ENCODE results near the gene SHC4.

DNA sequence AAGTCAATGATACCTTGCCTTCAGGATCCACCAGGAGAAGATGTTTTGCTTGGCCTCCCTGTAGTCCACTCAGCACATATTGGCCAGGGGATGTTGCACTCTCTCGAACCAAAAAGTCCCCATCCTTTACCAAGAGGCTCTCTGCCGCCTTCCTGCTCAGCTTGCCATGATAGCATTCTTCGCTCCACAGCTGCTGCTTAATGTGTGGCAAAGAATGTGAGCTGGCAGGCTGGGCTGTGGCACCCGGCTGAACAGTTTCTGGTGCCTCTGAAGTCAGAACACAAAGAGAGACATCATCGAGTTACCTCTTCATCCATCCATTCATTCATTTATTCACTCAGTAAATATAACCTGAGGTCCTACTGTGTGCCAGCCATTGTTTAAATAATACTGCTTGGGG is 129.0 kb downstream of the SHC4 start:
- TF ChIP-seq, protein P1, sequence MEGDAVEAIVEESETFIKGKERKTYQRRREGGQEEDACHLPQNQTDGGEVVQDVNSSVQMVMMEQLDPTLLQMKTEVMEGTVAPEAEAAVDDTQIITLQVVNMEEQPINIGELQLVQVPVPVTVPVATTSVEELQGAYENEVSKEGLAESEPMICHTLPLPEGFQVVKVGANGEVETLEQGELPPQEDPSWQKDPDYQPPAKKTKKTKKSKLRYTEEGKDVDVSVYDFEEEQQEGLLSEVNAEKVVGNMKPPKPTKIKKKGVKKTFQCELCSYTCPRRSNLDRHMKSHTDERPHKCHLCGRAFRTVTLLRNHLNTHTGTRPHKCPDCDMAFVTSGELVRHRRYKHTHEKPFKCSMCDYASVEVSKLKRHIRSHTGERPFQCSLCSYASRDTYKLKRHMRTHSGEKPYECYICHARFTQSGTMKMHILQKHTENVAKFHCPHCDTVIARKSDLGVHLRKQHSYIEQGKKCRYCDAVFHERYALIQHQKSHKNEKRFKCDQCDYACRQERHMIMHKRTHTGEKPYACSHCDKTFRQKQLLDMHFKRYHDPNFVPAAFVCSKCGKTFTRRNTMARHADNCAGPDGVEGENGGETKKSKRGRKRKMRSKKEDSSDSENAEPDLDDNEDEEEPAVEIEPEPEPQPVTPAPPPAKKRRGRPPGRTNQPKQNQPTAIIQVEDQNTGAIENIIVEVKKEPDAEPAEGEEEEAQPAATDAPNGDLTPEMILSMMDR (IDR thresholded peaks at IDR 0.05): no peak
- no peak for TF ChIP-seq ZFX (IDR thresholded peaks at IDR 0.05; ENCODE audit: borderline replicate concordance)

Data from 22Rv1 (cell line).